T-helper 2 cell (primary cell): Measurements from ENCODE around the gene ARHGAP24.
"Not testable (repeated sequence)": the region's sequence is repeated elsewhere in the genome, so short reads cannot be mapped to it uniquely, and the experiment has no call there.

Experiments
- DNase-seq, 5 experiments: peaks; one replicate each; pipeline versions ENCODE4 v3.0.0 to v3.0.0-alpha.2; 2012 to 2022

The ARHGAP24 gene

GRCh38 chr4:85968945-85969819 lies 494.2 kb downstream of the ARHGAP24 start:
- peak in 1 of 5 experiments; percentile 16 for DNase-seq

DNA sequence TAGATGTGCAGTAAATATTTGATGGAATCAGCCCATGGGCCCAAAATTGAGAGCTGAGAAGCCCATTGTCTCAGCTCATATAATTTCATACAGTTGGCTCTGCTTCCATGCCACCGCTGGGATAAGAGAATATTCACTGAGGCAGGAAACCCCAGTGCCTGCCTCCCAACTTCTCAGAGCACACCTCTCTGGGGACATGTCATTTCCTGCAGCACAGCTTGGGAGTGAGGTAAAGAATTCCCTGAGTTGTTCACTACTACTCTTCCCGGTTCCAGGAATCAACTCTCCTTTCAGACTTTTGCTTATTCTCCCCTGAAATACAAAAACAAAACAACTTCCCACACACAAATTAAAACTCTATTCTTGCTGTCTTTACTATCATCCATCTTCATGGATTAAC lies 495.6 kb downstream of the ARHGAP24 start:
- DNase-seq = no peak

DNA sequence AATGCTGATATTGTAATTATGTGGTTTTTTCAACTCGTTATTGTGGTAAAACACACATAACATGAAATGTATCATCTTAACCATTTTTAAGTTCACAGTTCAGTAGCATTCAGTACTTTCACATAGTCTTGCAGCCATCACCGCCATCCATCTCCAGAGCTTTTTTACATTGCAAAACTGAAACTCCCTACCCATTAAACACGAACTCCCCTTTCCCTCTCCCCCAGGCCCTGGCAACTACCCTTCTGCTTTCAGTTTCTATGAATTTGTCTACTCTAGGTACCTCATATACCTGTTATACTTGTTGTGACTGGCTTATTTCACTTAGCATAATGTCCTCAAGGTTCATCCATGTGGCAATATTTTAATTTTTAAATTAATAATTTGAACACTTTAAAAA lies 504.3 kb downstream of the ARHGAP24 start:
- DNase-seq = no peak

DNA sequence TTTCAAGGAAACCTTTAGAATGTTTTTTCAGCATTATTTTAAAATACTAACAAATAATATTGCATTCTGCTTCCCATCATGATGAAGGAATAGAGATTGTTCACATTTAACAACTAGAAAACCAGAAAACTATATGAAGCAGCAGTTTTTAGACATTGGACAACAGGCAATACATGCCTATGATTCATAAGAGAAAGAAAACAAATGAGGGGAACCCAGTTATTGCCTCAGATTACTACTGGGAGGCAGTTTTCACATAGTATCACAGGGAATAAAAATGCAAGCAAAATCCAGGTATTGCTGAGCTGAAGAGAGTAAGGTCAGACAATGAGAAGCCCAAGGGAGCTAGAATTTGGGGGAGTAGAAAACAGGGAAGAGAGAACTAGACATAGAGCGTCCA lies 511.3 kb downstream of the ARHGAP24 start:
- DNase-seq = no peak

DNA sequence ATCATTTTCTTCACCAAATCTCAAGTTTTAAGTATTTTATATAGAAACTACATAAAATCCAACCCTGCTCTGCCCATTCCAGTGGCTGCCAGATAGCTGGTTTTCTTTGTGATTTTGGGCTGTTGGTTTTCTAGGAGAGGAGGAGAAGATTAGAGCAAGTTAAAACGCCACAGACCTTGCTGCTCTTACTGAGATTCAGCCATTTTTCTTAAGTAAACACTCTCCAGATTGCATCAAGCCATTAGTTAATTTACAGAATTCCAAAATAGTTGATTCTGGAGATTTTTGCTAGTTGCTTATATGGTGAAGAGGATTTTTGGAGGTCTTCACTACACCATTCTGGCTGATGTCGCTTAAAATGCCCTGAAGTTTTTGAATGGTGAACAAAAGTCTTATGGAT lies 518.7 kb downstream of the ARHGAP24 start:
- no peak for DNase-seq

DNA sequence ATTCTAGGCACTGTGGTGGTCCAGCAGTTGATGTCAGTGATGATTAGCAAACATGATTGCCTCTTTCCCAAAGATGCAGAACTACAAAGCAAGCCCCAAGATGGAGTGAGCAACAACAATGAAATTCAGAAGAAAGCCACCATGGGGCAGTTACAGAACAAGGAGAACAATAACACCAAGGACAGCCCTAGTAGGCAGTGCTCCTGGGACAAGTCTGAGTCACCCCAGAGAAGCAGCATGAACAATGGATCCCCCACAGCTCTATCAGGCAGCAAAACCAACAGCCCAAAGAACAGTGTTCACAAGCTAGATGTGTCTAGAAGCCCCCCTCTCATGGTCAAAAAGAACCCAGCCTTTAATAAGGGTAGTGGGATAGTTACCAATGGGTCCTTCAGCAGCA lies 519.6 kb downstream of the ARHGAP24 start:
- DNase-seq = no peak

- no peak for DNase-seq
Measured at GRCh38 chr4:85995361-85995760, 520.4 kb downstream of the ARHGAP24 start.

GRCh38 chr4:86001591-86001990 lies 526.6 kb downstream of the ARHGAP24 start:
- no peak for DNase-seq

DNA sequence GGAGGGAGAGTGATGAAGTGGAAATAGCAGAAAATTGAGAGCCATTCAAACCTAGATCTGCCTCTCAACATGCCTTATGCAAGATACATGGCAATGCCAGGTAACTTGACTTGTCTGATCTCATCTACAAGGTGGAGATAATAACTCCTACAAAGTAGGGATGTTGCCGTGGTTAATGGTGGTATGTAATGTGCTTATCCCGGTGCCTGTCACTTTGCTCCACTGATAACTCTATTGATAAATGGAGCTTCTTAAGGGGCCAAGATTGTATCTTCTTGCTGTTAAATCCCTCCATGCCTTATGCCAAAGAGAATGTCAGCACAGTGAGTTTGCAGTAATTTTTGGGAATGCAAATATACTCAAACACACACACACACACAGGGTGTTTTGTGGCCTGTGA lies 529.1 kb downstream of the ARHGAP24 start:
- DNase-seq = no peak

- DNase-seq = no peak
Measured at GRCh38 chr4:86006057-86006456, 531.1 kb downstream of the ARHGAP24 start.

DNA sequence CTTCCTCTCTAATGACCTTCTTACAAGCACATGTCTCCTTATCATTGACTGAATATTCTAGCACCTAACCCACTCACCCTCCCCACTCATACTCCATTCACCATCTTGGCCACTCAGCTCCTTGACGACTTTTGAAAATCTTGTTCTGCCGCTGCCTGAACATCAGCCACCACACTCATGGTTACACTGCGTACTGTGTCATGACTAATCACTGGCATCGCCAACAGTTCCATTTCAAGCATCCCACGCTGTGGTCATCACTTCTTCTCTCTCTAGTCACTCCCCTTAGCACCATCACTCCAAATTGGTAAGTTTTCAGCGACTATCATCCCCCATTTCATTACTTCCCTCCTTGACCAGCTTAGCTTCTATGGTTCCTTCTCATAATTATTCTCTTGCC lies 532.1 kb downstream of the ARHGAP24 start:
- DNase-seq = no peak

DNA sequence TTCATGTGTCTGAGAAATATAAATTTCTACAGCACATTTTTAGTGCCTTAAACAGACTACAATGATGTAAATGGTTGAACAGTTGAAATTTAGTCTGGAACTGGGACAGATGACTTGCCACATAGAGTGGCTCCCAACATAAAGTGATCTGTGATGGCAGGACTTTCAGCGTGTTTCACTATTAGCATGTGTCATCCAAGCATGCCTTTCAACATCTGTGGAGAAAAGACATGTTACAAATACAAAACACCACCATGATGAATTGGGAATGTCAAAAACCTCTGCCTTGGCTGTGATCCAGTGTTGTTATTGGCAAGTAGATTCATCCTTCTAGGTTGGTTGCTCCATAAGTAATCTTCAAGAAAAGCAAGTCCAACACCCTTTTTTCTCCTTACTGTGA lies 536.2 kb downstream of the ARHGAP24 start:
- DNase-seq = no peak

- DNase-seq = no peak
Measured at GRCh38 chr4:86013621-86014020, 538.7 kb downstream of the ARHGAP24 start.

- DNase-seq = no peak
Measured at GRCh38 chr4:86014599-86014998, 539.6 kb downstream of the ARHGAP24 start.

DNA sequence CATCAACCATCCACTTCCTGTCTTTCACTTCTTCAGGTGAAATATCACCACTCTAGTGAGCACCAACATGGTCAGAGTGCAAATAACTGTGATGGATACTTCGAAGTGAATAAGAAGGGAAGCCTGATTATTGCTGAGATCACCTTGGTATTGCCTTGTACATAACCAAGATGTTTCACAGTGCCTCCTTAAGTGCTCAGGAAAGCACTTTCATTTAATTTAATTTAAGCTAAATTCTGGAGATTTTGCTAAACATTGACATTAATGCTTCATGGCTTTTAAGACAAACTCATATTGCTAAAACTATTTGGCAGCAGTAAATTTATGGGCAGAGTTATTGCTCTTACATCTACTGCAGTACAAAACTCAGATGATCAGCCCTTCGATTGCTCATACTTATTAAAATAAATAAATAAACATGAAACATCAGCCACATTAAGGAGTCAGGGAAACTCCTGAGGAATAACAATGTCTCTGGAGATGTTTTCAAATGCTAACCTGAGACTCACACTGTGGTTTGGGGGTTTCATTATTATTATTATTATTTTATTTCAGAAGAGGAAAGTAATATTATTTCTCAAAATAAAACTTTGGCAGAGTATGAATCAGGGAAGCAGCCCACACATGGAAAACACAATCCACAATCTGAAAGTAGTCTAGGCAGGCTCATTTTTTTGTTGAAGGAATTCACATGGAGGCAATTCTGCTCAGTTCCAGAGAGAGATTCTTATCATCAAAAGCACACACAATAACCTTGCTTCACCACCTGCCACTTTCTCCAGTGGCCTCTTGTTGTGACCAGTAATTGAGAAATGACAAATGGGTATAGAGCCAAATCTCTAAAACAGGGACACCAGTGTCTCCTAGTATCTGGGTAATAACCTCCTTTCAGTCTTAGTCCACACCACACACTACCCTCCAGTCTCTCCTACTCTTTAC lies 540.7 kb downstream of the ARHGAP24 start:
- no peak for DNase-seq

DNA sequence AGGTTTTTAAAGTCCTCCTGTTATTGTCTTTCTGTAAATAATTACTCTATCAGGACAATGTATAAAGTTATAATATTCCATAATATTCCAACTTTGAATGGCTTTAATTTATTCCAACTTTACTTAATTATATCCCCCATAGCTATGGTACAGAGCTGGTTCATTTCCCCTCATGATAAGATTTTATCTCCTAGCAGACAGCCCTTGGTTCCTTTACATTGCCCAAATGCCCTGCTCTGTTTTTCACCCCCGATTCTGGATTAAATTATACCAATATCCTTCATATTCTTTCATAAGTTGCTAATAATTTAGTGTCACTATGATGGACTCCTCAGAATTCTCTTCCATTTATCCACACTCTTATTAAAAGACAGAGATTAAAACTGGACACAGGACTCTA lies 544.4 kb downstream of the ARHGAP24 start:
- no peak for DNase-seq

DNA sequence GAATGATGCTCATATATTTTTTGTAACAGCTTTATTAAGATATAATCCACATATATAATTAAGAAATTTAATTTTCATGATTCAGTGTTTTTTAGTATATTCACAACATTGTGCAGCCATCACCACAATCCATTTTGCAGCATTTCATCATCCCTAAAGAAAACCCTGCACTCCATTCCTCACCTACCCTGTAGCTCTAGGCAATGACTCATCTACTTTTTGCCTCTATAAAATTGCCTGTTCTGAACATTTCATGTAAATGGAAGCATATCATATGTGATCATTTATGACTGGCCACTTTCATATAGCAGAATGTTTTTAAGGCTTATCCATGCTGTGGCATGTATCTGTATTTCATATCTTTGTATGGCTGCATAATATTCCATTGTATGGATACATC lies 545.0 kb downstream of the ARHGAP24 start:
- DNase-seq = no peak

DNA sequence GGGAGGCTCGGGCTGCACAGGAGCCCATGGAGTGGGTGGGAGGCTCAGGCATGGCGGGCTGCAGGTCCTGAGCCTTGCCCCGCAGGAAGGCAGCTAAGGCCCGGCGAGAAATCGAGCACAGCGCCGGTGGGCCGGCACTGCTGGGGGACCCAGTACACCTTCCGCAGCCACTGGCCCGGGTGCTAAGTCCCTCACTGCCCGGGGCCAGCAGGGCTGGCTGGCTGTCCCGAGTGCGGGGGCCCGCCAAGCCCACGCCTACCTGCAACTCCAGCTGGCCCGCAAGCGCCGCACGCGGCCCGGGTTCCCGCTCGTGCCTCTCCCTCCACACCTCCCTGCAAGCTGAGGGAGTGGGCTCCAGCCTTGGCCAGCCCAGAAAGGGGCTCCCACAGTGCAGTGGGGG lies 546.7 kb downstream of the ARHGAP24 start:
- DNase-seq = not testable (repeated sequence)

- no peak for DNase-seq
Measured at GRCh38 chr4:86026720-86027119, 551.8 kb downstream of the ARHGAP24 start.

- no peak for DNase-seq
Measured at GRCh38 chr4:86031927-86032326, 557.0 kb downstream of the ARHGAP24 start.

- DNase-seq = no peak
Measured at GRCh38 chr4:86032476-86033022, 557.6 kb downstream of the ARHGAP24 start.

- DNase-seq = no peak
Measured at GRCh38 chr4:86033171-86033570, 558.2 kb downstream of the ARHGAP24 start.

GRCh38 chr4:86034616-86035015 lies 559.7 kb downstream of the ARHGAP24 start:
- DNase-seq = no peak
